Stimulated activated naive B cell treated with anti-CD40 and anti-IgM and Interleukin-4, amounts not matched to agents 10 μg/mL and 1 μg/mL and 100 μg/mL, for 72 hours (primary cell): Measurements from ENCODE around the gene PKD1L1.

Experiments
- ATAC-seq, 2 donors: fragments of 150-1000 bp; cut with Tn5 transposase; replicated peaks; 2 replicates each; pipeline ENCODE4 v1.10.0; 2021; ENCODE audit warnings: moderate library complexity in 1 of 2
- DNase-seq: peaks from one replicate; pipeline ENCODE4 v3.0.0; 2021
- H3K27ac Mint-ChIP-seq: one replicate; pipeline ENCODE4 v1.8.0; 2022; ENCODE audit warnings: mild to moderate bottlenecking, mixed read lengths
- H3K27me3 Mint-ChIP-seq, 2 donors: one replicate each; pipeline ENCODE4 v1.8.0; 2022; ENCODE audit warnings: mixed read lengths in 2 of 2
- H3K36me3 Mint-ChIP-seq, 2 donors: one replicate each; pipeline ENCODE4 v1.8.0; 2022; ENCODE audit warnings: mixed read lengths in 2 of 2, mild to moderate bottlenecking in 1 of 2
- H3K4me1 Mint-ChIP-seq, 2 donors: one replicate each; pipeline ENCODE4 v1.8.0; 2022; ENCODE audit warnings: mixed read lengths in 2 of 2, mild to moderate bottlenecking in 1 of 2
- H3K4me3 Mint-ChIP-seq, 2 donors: one replicate each; pipeline ENCODE4 v1.8.0; 2022; ENCODE audit warnings: mild to moderate bottlenecking in 2 of 2, mixed read lengths in 2 of 2, moderate library complexity in 1 of 2
- H3K9me3 Mint-ChIP-seq, 2 donors: one replicate each; pipeline ENCODE4 v1.8.0; 2022; ENCODE audit warnings: mixed read lengths in 2 of 2, mild to moderate bottlenecking in 1 of 2

PKD1L1 gene

DNA sequence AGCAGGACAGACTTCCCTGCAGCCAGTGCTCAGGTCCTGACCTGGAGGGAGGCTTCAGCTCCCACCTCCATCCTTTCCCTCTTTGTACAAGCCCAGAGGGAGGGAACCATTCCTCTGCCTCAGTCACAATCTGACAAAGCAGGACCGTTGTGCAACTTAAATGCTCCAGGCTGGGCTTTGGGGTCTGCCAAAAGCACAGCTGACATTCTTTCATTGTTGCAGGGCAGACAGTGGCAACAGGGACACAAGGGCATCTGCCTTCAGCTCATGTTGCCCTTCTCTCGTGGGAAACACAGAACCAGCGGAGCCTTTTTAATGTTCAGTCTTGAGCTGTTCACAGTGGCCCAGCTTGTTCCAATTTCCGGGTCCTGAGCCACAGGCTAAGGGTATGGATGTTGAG lies 210.7 kb downstream of the PKD1L1 start:
- Mint-ChIP-seq H3K9me3 (no peaks in the 10 kb centered on the region), H3K4me1 (peaks cover 19 to 31% of the 10 kb centered on the region in 2 donors)
- no peak for DNase-seq

DNA sequence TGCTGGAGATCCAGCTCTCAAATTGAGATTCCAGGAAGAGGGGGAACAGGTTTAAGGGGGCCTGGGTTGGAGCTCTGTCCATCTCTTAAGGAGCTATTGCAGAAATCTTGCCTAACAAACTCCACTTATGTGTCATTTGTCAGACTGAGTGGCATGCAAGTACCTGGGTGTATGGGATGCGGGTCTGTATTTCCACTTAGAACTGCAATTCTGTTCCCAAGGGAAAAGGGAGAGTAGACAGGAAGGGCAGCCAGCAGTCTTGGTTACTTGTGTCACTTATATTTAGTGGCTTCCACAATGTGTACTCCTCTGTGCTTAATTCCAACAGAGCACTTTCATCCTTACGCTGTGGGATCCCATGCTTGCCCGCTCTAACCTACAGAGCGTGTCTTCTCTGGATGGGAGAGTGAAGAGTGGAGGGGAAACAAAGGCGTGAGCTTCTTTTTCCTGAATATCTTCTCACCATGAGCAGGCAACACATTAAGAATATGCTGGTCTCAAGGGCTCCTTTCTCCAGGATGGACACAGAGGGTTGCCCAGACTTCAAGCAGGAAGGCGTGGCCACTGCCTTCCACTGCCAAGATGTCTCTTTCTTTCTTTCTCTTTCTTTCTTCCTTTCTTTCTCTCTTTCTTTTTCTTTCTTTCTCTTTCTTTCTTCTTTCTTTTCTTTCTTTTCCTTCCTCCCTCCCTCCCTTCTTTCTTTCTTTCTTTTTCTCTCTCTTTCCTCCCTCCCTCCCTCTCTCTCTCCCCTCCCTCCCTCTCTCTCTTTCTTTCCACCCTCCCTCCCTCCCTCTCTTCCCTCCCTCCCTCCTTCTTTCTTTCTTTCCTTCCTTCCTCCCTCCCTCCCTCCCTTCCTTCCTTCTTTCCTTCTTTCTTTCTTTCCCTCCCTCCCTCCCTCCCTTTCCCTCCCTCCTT lies 212.6 kb downstream of the PKD1L1 start:
- ATAC-seq (no peak), DNase-seq (no peak)
- Mint-ChIP-seq H3K27me3 (peaks cover 4 to 25% of the 10 kb centered on the region in 2 donors), H3K36me3 (no peaks in the 10 kb centered on the region), H3K4me1 (peaks cover 24 to 35% of the 10 kb centered on the region in 2 donors), H3K27ac (no peak overlapping the region), H3K4me3 (no peak overlapping the region), H3K9me3 (no peaks in the 10 kb centered on the region)

More for the DNA sequence above, 210.7 kb downstream of the PKD1L1 start:
- no peak overlapping the region for H3K4me3 Mint-ChIP-seq
- peaks cover 4 to 25% of the 10 kb centered on the region in 2 donors for H3K27me3 Mint-ChIP-seq
- peak overlapping the region; percentile 66 for H3K27ac Mint-ChIP-seq
- no peak for ATAC-seq
- no peaks in the 10 kb centered on the region for H3K36me3 Mint-ChIP-seq

DNA sequence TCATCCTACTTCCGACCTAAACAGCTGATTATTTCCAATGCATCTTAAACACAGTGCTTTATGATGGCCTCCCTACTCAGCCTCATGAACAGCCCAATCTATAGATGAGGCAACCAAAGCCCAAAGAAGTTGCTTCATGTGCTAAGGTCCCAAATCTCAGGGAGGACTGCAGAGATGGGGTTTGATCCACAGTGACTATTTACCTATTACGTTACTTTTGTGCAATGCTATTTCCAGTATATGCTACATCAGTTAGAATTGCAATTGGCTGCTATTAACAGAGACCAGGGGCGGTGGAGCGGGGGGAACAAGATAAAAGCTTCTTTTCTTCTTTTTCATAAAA lies 213.3 kb downstream of the PKD1L1 start:
- Mint-ChIP-seq H3K27me3 (peaks cover 4 to 25% of the 10 kb centered on the region in 2 donors), H3K36me3 (no peaks in the 10 kb centered on the region), H3K27ac (no peak overlapping the region), H3K4me1 (peaks cover 26 to 40% of the 10 kb centered on the region in 2 donors), H3K9me3 (no peaks in the 10 kb centered on the region), H3K4me3 (no peak overlapping the region)
- no peak for DNase-seq
- ATAC-seq: no peak

DNA sequence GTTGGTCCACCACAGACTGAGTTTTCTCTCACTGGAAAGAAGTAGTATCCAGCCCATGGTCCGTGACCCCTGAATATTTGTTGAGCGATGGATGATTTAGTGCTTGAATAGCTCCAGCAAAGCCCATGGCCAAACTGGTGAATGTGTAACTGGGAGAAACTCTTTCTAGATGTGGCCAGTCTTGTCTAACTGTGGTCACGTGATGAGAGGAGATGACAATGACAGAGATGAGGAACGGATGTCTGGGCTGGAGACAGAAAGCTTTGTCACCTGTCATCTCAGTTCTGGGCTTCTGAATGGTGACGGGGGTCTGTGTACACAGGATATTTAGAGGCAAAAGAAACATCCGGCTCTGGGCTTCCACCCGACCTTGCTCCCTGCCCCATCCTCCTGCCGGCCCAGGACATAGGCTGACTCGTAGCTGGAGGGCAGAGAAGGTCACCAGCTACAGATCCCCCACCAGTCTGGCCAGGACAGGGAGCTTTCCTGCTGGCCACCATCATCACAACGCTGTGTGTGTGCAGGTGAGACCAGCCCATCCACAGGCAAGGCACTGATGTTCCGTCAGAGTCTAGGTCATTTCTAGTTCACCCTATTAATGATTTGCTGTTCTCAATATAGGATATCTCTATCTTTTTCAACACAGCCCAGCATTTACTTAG lies 213.8 kb downstream of the PKD1L1 start:
- H3K27ac Mint-ChIP-seq: no peak overlapping the region
- H3K4me3 Mint-ChIP-seq: no peak overlapping the region
- no peaks in the 10 kb centered on the region for H3K36me3 Mint-ChIP-seq
- DNase-seq (no peak), ATAC-seq (no peak)
- no peaks in the 10 kb centered on the region for H3K9me3 Mint-ChIP-seq
- peaks cover 4 to 25% of the 10 kb centered on the region in 2 donors for H3K27me3 Mint-ChIP-seq
- H3K4me1 Mint-ChIP-seq: peaks cover 24 to 38% of the 10 kb centered on the region in 2 donors

DNA sequence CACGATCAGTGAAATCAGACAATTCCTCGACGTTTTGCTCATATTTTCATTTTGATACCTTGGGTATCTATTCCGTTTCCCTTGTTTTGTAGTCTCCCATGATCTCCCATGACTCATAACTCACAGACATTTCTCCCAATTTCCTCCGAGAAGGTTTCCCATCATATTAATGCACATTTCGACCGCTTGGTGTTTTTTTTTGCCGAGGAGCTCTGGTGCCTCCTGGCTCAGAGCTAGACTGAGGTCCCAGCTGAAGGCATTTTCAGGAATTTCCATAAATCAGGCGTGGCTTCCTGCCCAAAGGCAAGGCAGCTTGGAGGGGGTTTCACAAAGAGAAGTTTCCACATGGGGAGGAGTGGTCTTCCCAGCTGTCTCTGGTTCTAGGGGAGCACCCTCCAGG lies 218.1 kb downstream of the PKD1L1 start:
- no peaks in the 10 kb centered on the region for H3K36me3 Mint-ChIP-seq
- H3K4me3 Mint-ChIP-seq: no peak overlapping the region
- peaks cover 0 to 11% of the 10 kb centered on the region in 2 donors for H3K27me3 Mint-ChIP-seq
- H3K4me1 Mint-ChIP-seq: peaks cover 24 to 41% of the 10 kb centered on the region in 2 donors
- H3K9me3 Mint-ChIP-seq: no peaks in the 10 kb centered on the region
- H3K27ac Mint-ChIP-seq: no peak overlapping the region
- no peak for DNase-seq
- ATAC-seq: no peak

DNA sequence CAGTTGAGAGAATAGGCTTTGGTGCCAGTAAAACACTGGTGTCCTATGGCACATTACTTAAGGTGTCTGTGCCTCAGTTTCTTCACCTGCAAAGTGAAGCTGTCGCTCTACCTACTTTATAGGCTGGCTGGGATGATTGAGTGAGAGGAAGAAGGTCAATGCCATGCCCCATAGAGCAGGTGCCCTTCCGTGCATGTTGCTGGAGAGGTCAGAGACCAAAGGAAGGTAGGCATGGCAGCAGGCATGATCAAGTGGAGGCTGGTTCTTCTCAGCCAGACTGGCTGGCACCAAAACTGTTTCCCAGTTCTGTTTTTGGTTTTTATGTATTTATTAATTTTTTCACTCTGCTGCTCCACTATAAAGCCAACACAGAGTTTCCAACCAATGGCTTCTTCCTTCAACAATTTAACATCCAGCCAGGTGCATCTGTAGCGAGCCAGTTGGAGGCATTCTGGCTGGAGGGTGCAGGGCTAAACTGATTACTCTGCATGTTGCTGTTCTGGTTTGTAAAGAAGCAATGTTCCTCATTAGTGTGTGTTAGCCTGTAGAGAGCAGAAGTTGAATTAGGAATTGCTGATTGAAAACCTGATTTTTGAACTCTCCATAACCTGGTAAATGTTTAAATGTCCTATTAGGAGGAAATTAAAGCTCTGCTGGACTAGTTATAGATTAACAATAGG lies 222.1 kb downstream of the PKD1L1 start:
- H3K27ac Mint-ChIP-seq: no peak overlapping the region
- DNase-seq: no peak
- H3K4me3 Mint-ChIP-seq: no peak overlapping the region
- no peaks in the 10 kb centered on the region for H3K9me3 Mint-ChIP-seq
- no peaks in the 10 kb centered on the region for H3K27me3 Mint-ChIP-seq
- ATAC-seq: peak; percentile 37 to 51
- peaks cover 49 to 68% of the 10 kb centered on the region in 2 donors for H3K4me1 Mint-ChIP-seq
- no peaks in the 10 kb centered on the region for H3K36me3 Mint-ChIP-seq

DNA sequence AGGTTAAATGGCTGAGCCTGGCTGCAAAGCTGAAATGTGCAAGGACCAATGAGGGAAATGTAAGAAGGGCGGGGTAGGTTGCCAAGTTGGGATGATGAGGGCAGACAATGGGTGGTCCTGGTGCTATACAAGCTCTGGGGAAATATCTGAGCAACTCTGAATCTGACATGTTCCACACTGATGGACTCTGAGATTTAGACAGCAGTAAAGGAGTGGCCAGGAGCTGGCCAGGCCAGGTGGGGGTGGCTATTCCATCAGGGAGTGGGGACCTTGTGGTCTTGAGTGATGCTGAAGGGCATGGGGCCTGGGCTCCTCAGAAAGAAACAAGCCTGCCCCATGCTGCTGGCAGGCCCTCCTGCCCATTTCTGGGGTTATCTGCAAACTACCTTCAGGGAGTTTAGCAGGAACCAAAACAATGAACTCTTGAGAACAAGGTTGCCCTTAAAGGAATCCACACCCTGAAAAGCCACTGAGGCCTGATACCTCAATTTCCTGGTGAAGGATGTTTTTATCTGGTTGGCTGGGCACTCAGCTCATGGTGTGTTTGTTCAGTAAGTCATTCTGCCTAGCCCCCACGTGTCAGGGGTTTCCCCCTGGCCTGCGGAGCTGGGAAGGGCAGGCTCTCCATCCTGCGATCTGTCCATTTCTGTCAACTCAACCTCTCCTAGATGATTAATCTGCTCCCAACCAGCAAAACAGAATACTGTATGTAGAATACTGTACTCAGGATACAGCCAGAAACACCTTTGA lies 223.1 kb downstream of the PKD1L1 start:
- Mint-ChIP-seq H3K36me3 (no peaks in the 10 kb centered on the region), H3K27ac (peak overlapping the region; percentile 16), H3K4me3 (peak overlapping the region; percentile 11 to 23), H3K4me1 (peaks cover 57 to 75% of the 10 kb centered on the region in 2 donors), H3K27me3 (no peaks in the 10 kb centered on the region), H3K9me3 (no peaks in the 10 kb centered on the region)
- ATAC-seq (peak; percentile 87 to 91), DNase-seq (peak; percentile 39)
